ENCODE data around the gene TBL1X. TPM values are rescaled to one million over a fixed set of nuclear protein-coding genes. Genes with fewer than 3 reads are reported as not detected.

Gene TBL1X
- total and polyA plus RNA-seq, 8 donors = 4.7 to 53.1 (median 9.5) TPM

DNA sequence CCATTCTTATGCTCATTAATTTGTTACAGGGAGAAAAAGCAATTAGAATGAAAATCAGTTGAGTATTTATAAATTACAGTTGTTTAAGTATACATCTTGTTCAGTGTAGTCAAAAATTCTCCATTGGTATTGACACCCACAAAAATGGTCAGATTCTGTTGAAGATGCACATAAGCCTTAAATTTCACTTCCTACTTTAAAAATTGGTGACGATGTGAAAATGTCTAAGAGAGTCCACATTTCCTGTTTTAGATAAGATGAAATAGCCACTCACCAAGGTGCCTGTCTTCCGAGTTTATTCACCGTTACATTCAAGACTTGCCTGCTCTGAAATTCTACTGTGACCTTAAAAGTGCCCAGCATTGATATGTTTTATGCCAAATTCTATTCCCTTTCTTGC is 207.1 kb downstream of the TBL1X start:
- WGBS, 5 donors = 80 to 92% (median 85%) methylated on average over 3 of the region's 3 CpGs
- intact Hi-C loops (cut with DNase I; ENCODE audit: low total_unique reads) = no loop called here
- TF ChIP-seq EP300 (IDR thresholded peaks at IDR 0.05) = no peak
- TF ChIP-seq, protein P1, sequence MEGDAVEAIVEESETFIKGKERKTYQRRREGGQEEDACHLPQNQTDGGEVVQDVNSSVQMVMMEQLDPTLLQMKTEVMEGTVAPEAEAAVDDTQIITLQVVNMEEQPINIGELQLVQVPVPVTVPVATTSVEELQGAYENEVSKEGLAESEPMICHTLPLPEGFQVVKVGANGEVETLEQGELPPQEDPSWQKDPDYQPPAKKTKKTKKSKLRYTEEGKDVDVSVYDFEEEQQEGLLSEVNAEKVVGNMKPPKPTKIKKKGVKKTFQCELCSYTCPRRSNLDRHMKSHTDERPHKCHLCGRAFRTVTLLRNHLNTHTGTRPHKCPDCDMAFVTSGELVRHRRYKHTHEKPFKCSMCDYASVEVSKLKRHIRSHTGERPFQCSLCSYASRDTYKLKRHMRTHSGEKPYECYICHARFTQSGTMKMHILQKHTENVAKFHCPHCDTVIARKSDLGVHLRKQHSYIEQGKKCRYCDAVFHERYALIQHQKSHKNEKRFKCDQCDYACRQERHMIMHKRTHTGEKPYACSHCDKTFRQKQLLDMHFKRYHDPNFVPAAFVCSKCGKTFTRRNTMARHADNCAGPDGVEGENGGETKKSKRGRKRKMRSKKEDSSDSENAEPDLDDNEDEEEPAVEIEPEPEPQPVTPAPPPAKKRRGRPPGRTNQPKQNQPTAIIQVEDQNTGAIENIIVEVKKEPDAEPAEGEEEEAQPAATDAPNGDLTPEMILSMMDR (IDR thresholded peaks at IDR 0.05) = no peak
- no peak for TF ChIP-seq POLR2AphosphoS5 (IDR thresholded peaks at IDR 0.05)
- no peak for TF ChIP-seq POLR2A (IDR thresholded peaks at IDR 0.05)
- DNase-seq = no peak
- Histone ChIP-seq H3K4me1 (peaks cover 0 to 6% (median 0%) of the 10 kb centered on the region in 4 donors), H3K36me3 (no peaks in the 10 kb centered on the region), H3K9me3 (peaks cover 0 to 7% (median 0%) of the 10 kb centered on the region in 4 donors), H3K27ac (no peak overlapping the region), H3K27me3 (no peaks in the 10 kb centered on the region), H3K4me3 (no peak overlapping the region)

DNA sequence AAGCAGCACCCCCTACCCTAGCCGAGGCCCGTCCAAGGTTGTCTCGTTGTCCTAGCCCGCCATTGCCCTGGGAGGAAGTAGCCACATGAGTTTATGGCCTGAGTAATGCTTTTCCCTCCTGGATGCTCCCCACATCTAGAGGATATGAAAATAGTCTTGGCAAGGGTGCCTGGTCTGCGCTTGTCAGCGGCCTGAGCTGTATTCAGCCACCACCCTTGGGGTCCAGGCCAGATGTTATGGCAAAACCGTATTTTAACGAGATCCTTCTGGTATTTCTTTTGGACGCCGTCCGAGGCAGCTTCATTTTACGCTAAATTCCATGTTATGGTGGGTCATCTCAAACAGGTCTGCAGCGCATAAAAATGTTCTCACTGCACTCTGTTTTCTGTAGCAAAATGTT is 211.4 kb downstream of the TBL1X start:
- TF ChIP-seq, protein P1 (IDR thresholded peaks at IDR 0.05) = no peak
- TF ChIP-seq POLR2A (IDR thresholded peaks at IDR 0.05) = no peak
- TF ChIP-seq EP300 (IDR thresholded peaks at IDR 0.05) = no peak
- TF ChIP-seq POLR2AphosphoS5 (IDR thresholded peaks at IDR 0.05) = no peak
- 71 to 87% (median 79%) methylated on average over 12 to 13 of the region's 13 CpGs for WGBS, 5 donors
- intact Hi-C loops (cut with DNase I; ENCODE audit: low total_unique reads) = no loop called here

DNA sequence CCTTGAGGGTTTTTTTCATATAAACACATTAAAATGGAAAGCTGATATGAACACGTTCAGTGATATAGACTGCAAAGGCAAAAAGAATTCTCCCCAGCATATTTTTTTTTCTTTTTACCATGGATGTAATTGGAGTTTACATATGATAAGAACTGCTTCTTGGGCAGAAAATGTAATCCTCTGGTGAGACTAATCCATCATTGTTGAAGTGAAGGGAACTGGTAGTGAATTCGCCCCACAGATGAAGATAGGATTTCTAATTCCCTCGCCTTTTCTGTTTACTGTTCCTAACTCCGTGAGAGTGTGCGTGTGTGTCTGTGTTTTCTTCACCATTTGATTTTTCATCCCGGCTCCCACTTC is 211.9 kb downstream of the TBL1X start:
- 39 to 72% (median 56%) methylated on average over 6 of the region's 6 CpGs for WGBS, 5 donors
- DNase-seq = no peak
- intact Hi-C loops (cut with DNase I; ENCODE audit: low total_unique reads) = no loop called here

More for the DNA sequence above, 211.4 kb downstream of the TBL1X start:
- H3K27me3 ChIP-seq = no peaks in the 10 kb centered on the region
- peaks cover 0 to 7% (median 0%) of the 10 kb centered on the region in 4 donors for H3K9me3 ChIP-seq
- H3K27ac ChIP-seq = no peak overlapping the region
- no peak for DNase-seq
- no peaks in the 10 kb centered on the region for H3K4me1 ChIP-seq
- no peaks in the 10 kb centered on the region for H3K36me3 ChIP-seq
- no peak overlapping the region for H3K4me3 ChIP-seq

DNA sequence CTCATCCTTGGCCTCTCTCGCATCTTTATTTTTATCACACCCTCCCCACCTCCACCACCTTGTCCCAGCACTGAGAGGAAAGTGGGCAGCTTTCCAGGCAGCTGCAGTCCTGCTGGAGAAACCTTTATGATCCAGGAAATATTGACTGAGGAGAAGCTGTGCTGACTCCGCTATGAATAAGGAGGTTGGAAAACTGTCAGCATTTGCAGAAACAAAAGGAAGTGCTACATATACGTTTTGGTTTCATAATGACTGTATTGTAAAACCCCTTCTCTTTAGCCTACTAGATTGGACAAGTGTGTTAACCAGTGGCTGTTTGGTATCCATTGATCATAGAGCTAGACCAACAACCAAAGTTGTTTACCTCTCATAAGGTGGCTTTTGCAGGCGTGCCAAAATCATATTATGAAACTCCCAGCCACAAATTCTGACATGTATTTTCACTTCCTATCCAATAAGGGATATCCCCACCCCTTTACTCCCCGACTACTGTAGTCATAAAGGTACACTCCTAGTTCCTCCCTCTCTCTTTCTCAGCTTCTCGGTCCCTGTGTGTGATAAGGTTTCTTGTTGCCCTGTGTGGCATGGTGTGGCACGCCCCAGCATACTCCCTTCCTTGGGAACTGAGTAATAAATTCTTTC is 212.4 kb downstream of the TBL1X start:
- Histone ChIP-seq H3K36me3 (no peaks in the 10 kb centered on the region), H3K4me3 (no peak overlapping the region), H3K9me3 (peaks cover 0 to 7% (median 0%) of the 10 kb centered on the region in 4 donors), H3K27me3 (no peaks in the 10 kb centered on the region), H3K27ac (peak overlapping the region in 2 of 5 donors; percentile 22 to 38), H3K4me1 (no peaks in the 10 kb centered on the region)
- TF ChIP-seq EP300 (IDR thresholded peaks at IDR 0.05) (no peak), POLR2A (IDR thresholded peaks at IDR 0.05) (no peak)
- 36 to 50% (median 44%) methylated on average over 7 of the region's 7 CpGs for WGBS, 5 donors
- intact Hi-C loops (cut with DNase I; ENCODE audit: low total_unique reads) = no loop called here
- peak; percentile 37 to 43 for DNase-seq

More for the DNA sequence above, 211.9 kb downstream of the TBL1X start:
- TF ChIP-seq POLR2AphosphoS5 (IDR thresholded peaks at IDR 0.05) (no peak), POLR2A (IDR thresholded peaks at IDR 0.05) (no peak), EP300 (IDR thresholded peaks at IDR 0.05) (no peak)
- TF ChIP-seq, protein P1 (IDR thresholded peaks at IDR 0.05) = no peak
- Histone ChIP-seq H3K27ac (peak overlapping the region in 2 of 5 donors; percentile 22 to 38), H3K4me1 (no peaks in the 10 kb centered on the region), H3K36me3 (no peaks in the 10 kb centered on the region), H3K4me3 (no peak overlapping the region), H3K9me3 (peaks cover 0 to 7% (median 0%) of the 10 kb centered on the region in 4 donors), H3K27me3 (no peaks in the 10 kb centered on the region)

Data from stomach (tissue), 9 donors.